ENCODE data around the gene DESI2. TPM values are rescaled to one million over a fixed set of nuclear protein-coding genes. Genes with fewer than 3 reads are reported as not detected.

The DESI2 gene
- total and polyA plus RNA-seq, 2 experiments from 2014 or later: 31.5 to 48.2 TPM

DNA sequence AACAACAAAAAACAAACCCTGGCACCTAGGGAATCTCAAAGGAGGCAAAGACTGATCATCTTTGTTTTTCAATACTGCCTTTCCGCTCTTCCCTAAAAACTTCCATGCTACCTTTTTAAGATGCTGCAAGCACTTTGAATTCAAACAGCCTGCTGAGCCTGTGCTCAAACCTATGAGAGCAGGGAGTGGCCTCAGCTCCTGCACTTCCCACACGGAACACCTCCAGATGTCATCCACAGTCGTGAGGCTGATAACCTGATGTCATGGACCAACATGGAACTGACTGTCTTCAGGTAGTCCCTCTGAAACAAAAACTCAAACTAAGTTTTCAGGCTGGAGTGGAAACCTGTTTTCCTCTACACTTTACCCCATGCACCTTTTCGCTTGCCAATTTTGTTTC lies 46.8 kb downstream of the DESI2 start:
- DNase-seq (ENCODE audit: low spot score): no peak
- 95% methylated on average over 4 of the region's 4 CpGs for WGBS (ENCODE audit: low lambda C conversion rate, missing lambda C conversion rate)
- Histone ChIP-seq H3K4me2 (no peak overlapping the region), H3K36me3 (replicated peaks; ENCODE audit: insufficient read depth, low read depth) (no peaks in the 10 kb centered on the region), H3K9me2 (replicated peaks; ENCODE audit: insufficient read depth) (no peaks in the 10 kb centered on the region), H3K27ac (no peak overlapping the region), H2AFZ (no peak overlapping the region), H3K9me3 (ENCODE audit: low read depth) (no peaks in the 10 kb centered on the region), H3K79me2 (no peaks in the 10 kb centered on the region), H4K20me1 (ENCODE audit: insufficient read depth, poor library complexity, severe bottlenecking) (no peaks in the 10 kb centered on the region), H3K4me3 (no peak overlapping the region), H3K27me3 (no peaks in the 10 kb centered on the region), H3K4me1 (ENCODE audit: insufficient read depth) (no peaks in the 10 kb centered on the region)
- TF ChIP-seq EZH2phosphoT487 (IDR thresholded peaks at IDR 0.05; ENCODE audit: low read depth, severe bottlenecking, unreplicated experiment) (no peak), EZH2 (IDR thresholded peaks at IDR 0.05; ENCODE audit: borderline replicate concordance) (no peak)
- TF ChIP-seq, protein P1, sequence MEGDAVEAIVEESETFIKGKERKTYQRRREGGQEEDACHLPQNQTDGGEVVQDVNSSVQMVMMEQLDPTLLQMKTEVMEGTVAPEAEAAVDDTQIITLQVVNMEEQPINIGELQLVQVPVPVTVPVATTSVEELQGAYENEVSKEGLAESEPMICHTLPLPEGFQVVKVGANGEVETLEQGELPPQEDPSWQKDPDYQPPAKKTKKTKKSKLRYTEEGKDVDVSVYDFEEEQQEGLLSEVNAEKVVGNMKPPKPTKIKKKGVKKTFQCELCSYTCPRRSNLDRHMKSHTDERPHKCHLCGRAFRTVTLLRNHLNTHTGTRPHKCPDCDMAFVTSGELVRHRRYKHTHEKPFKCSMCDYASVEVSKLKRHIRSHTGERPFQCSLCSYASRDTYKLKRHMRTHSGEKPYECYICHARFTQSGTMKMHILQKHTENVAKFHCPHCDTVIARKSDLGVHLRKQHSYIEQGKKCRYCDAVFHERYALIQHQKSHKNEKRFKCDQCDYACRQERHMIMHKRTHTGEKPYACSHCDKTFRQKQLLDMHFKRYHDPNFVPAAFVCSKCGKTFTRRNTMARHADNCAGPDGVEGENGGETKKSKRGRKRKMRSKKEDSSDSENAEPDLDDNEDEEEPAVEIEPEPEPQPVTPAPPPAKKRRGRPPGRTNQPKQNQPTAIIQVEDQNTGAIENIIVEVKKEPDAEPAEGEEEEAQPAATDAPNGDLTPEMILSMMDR (IDR thresholded peaks at IDR 0.05; ENCODE audit: poor library complexity): no peak

DNA sequence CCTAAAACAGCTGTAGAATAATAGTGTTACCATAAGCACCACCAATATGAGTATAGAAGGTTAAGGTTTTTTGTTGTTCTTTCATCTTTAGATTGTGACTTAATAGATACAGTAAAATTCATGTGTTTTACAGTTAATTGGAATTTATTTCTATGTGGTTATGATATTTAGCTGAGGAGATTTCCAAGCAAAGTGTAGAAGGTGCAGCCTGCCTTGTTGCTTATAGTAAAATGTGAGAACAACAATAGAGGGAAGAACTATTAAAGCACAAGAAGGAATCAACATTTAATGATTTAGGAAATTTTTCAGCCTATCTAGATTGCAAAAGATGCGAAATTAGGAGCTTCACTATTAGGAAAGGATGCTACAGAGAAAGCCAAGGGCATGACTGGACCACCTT lies 47.9 kb downstream of the DESI2 start:
- Histone ChIP-seq H3K27ac (no peak overlapping the region), H2AFZ (no peak overlapping the region), H3K9me2 (replicated peaks; ENCODE audit: insufficient read depth) (no peaks in the 10 kb centered on the region), H3K27me3 (no peaks in the 10 kb centered on the region), H3K4me1 (ENCODE audit: insufficient read depth) (no peaks in the 10 kb centered on the region), H3K36me3 (replicated peaks; ENCODE audit: insufficient read depth, low read depth) (no peaks in the 10 kb centered on the region), H3K4me3 (no peak overlapping the region), H3K9me3 (ENCODE audit: low read depth) (no peaks in the 10 kb centered on the region), H3K79me2 (no peaks in the 10 kb centered on the region), H4K20me1 (ENCODE audit: insufficient read depth, poor library complexity, severe bottlenecking) (no peaks in the 10 kb centered on the region), H3K4me2 (no peak overlapping the region)
- 100% methylated on average over 1 of the region's 1 CpG for WGBS (ENCODE audit: low lambda C conversion rate, missing lambda C conversion rate)
- no peak for DNase-seq (ENCODE audit: low spot score)
- no peak for TF ChIP-seq EZH2 (IDR thresholded peaks at IDR 0.05; ENCODE audit: borderline replicate concordance)
- TF ChIP-seq, protein P1 (IDR thresholded peaks at IDR 0.05; ENCODE audit: poor library complexity): no peak
- TF ChIP-seq EZH2phosphoT487 (IDR thresholded peaks at IDR 0.05; ENCODE audit: low read depth, severe bottlenecking, unreplicated experiment): no peak

DNA sequence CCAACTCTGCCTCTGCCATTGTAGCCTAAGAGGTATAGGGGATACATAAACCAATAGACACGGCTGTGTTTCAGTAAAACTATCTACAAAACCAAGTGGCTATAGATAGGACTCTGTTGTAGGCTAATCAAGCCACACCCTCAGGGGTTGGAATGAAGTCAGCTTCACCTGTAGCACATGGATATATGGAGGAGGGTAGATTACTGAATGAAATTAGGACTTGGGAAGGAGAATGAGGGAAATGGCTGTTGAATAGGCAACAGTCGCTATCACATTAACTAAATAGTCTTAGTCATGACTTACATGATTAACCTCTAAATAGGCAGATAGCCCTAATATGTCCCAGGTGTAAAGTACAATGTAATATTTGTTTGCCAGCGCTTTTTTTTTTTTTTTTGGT lies 49.7 kb downstream of the DESI2 start:
- H3K4me3 ChIP-seq: no peak overlapping the region
- 91% methylated on average over 3 of the region's 3 CpGs for WGBS (ENCODE audit: low lambda C conversion rate, missing lambda C conversion rate)
- H3K79me2 ChIP-seq: no peaks in the 10 kb centered on the region

More for the DNA sequence above, 49.7 kb downstream of the DESI2 start:
- Histone ChIP-seq H3K9me3 (ENCODE audit: low read depth) (no peaks in the 10 kb centered on the region), H3K4me2 (no peak overlapping the region), H3K9me2 (replicated peaks; ENCODE audit: insufficient read depth) (no peaks in the 10 kb centered on the region), H3K4me1 (ENCODE audit: insufficient read depth) (no peaks in the 10 kb centered on the region), H3K27ac (no peak overlapping the region), H2AFZ (no peak overlapping the region), H3K27me3 (no peaks in the 10 kb centered on the region), H3K36me3 (replicated peaks; ENCODE audit: insufficient read depth, low read depth) (no peaks in the 10 kb centered on the region), H4K20me1 (ENCODE audit: insufficient read depth, poor library complexity, severe bottlenecking) (no peaks in the 10 kb centered on the region)
- no peak for DNase-seq (ENCODE audit: low spot score)
- no peak for TF ChIP-seq EZH2phosphoT487 (IDR thresholded peaks at IDR 0.05; ENCODE audit: low read depth, severe bottlenecking, unreplicated experiment)
- no peak for TF ChIP-seq EZH2 (IDR thresholded peaks at IDR 0.05; ENCODE audit: borderline replicate concordance)
- TF ChIP-seq, protein P1 (IDR thresholded peaks at IDR 0.05; ENCODE audit: poor library complexity): no peak

All from hepatocyte (in vitro differentiated cells).